ENCODE results near the gene TEAD4.

TEAD4 gene

DNA sequence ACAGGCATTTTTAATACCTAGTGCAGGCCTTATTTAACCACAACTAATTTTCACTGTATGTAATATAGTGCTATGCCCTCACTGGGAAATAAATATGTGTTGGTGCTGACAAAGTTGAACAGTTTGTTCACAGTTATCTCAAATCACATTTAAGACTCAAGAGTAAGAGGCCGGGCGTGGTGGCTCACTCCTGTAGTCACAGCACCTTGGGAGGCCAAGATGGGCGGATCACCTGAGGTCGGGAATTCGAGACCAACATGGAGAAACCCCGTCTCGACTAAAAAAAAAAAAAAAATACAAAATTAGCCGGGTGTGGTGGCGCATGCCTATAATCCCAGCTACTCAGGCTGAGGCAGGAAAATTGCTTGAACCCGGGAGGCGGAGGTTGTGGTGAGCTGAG, 22.9 kb upstream of the TEAD4 start:
- no peaks in the 10 kb centered on the region for H3K27me3 ChIP-seq (ENCODE audit: control insufficient read depth, insufficient read depth, low read length, poor library complexity, severe bottlenecking)
- H3K9me3 ChIP-seq (ENCODE audit: control insufficient read depth, low read length): no peaks in the 10 kb centered on the region
- H3K36me3 ChIP-seq (ENCODE audit: control insufficient read depth, insufficient read depth, low read length): peaks cover 28% of the 10 kb centered on the region
- H3K4me3 ChIP-seq (ENCODE audit: insufficient read depth, low read depth, low read length): no peak overlapping the region
- H3K4me1 ChIP-seq (ENCODE audit: control insufficient read depth, insufficient read depth, low read length): no peaks in the 10 kb centered on the region
- 93 to 95% methylated on average over 11 of the region's 11 CpGs for WGBS, 2 experiments
- H3K27ac ChIP-seq (ENCODE audit: insufficient read depth, low read depth, low read length, poor library complexity, severe bottlenecking): no peak overlapping the region

GRCh38 chr12:2937500-2937899, 21.7 kb upstream of the TEAD4 start:
- no peak overlapping the region for H3K4me3 ChIP-seq (ENCODE audit: insufficient read depth, low read depth, low read length)
- H3K27ac ChIP-seq (ENCODE audit: insufficient read depth, low read depth, low read length, poor library complexity, severe bottlenecking): no peak overlapping the region
- 89 to 90% methylated on average over 2 to 3 of the region's 3 CpGs for WGBS, 2 experiments
- H3K9me3 ChIP-seq (ENCODE audit: control insufficient read depth, low read length): no peaks in the 10 kb centered on the region
- H3K4me1 ChIP-seq (ENCODE audit: control insufficient read depth, insufficient read depth, low read length): no peaks in the 10 kb centered on the region
- H3K27me3 ChIP-seq (ENCODE audit: control insufficient read depth, insufficient read depth, low read length, poor library complexity, severe bottlenecking): no peaks in the 10 kb centered on the region
- H3K36me3 ChIP-seq (ENCODE audit: control insufficient read depth, insufficient read depth, low read length): peaks cover 24% of the 10 kb centered on the region

GRCh38 chr12:2939191-2939590, 20.0 kb upstream of the TEAD4 start:
- H3K36me3 ChIP-seq (ENCODE audit: control insufficient read depth, insufficient read depth, low read length): peaks cover 17% of the 10 kb centered on the region
- WGBS, 2 experiments: 94 to 98% methylated on average over 5 of the region's 5 CpGs
- no peaks in the 10 kb centered on the region for H3K27me3 ChIP-seq (ENCODE audit: control insufficient read depth, insufficient read depth, low read length, poor library complexity, severe bottlenecking)
- H3K4me1 ChIP-seq (ENCODE audit: control insufficient read depth, insufficient read depth, low read length): no peaks in the 10 kb centered on the region
- no peak overlapping the region for H3K27ac ChIP-seq (ENCODE audit: insufficient read depth, low read depth, low read length, poor library complexity, severe bottlenecking)
- no peak overlapping the region for H3K4me3 ChIP-seq (ENCODE audit: insufficient read depth, low read depth, low read length)
- H3K9me3 ChIP-seq (ENCODE audit: control insufficient read depth, low read length): no peaks in the 10 kb centered on the region

DNA sequence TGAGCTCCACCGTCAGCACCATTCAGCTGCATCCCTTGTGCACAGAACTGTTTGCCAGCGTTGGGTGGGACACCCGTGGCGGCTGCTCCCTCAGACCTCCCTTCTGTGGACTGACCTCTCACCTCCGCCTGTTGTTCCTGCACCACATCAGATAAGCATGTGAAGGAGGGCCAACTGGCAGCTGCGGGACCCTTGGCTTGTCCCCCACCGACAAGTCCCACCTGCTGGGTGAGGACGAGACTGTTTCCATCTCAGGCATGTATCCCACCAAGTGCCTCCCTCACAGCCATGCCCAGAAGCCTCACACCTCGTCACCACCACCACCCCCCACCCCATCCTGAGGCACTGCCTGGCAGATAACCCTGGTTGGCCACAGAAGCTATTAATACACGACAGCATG, 18.6 kb upstream of the TEAD4 start:
- Histone ChIP-seq H3K4me1 (ENCODE audit: control insufficient read depth, insufficient read depth, low read length) (no peaks in the 10 kb centered on the region), H3K27me3 (ENCODE audit: control insufficient read depth, insufficient read depth, low read length, poor library complexity, severe bottlenecking) (no peaks in the 10 kb centered on the region), H3K36me3 (ENCODE audit: control insufficient read depth, insufficient read depth, low read length) (peaks cover 9% of the 10 kb centered on the region), H3K9me3 (ENCODE audit: control insufficient read depth, low read length) (no peaks in the 10 kb centered on the region), H3K4me3 (ENCODE audit: insufficient read depth, low read depth, low read length) (no peak overlapping the region), H3K27ac (ENCODE audit: insufficient read depth, low read depth, low read length, poor library complexity, severe bottlenecking) (no peak overlapping the region)
- 90 to 92% methylated on average over 9 to 10 of the region's 10 CpGs for WGBS, 2 experiments

DNA sequence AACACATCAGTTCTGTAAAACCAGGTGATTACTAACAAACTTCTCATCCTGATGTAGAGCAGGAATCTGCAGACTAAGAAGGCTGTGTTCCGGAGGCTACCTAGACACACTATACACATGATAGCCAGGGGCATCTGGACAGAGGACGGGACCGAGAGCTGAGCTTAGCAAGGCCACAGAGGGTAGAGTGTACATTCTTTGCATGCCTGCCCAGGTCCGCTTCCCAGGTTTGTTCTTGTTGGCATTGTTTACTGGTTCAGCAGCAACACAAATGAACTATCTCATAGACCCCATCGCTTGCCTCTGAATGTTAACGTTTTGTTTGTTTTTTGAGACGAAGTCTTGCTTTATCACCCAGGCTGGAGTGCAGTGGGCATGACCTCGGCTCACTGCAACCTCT, 17.7 kb upstream of the TEAD4 start:
- Histone ChIP-seq H3K4me1 (ENCODE audit: control insufficient read depth, insufficient read depth, low read length) (no peaks in the 10 kb centered on the region), H3K4me3 (ENCODE audit: insufficient read depth, low read depth, low read length) (no peak overlapping the region), H3K9me3 (ENCODE audit: control insufficient read depth, low read length) (no peaks in the 10 kb centered on the region), H3K27me3 (ENCODE audit: control insufficient read depth, insufficient read depth, low read length, poor library complexity, severe bottlenecking) (no peaks in the 10 kb centered on the region), H3K27ac (ENCODE audit: insufficient read depth, low read depth, low read length, poor library complexity, severe bottlenecking) (no peak overlapping the region), H3K36me3 (ENCODE audit: control insufficient read depth, insufficient read depth, low read length) (peaks cover 9% of the 10 kb centered on the region)
- 93 to 94% methylated on average over 8 of the region's 8 CpGs for WGBS, 2 experiments

DNA sequence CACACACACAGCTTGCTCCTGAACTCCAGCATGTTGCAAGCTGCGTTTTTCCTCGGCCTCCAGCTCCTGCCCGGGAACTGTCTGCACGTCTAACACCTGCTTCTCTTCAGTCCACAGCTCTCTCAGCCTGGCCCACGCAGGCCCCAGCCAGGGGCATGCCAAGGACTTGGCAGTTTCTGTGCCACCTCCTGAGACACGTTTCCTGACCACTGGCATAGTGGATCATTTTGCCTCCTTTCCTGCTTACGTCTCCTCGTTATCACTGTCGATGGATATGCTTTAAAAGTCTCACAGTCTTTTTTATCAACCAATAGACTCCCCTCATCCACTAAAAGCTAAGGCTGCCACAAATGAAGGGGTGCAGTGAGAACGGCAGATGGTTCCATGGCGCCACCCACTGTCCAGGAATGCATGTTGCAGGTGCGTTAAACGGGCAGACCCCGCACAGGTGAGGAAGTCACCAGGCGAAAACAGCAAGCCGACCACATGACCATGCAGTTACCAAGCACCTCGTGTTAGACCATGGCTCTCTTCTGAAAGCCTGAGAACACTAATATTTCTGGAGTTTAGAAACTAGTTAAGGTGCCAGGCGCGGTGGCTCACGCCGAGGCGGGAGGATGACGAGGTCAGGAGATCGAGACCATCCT, 14.7 kb upstream of the TEAD4 start:
- WGBS, 2 experiments: 61 to 62% methylated on average over 24 of the region's 24 CpGs

DNA sequence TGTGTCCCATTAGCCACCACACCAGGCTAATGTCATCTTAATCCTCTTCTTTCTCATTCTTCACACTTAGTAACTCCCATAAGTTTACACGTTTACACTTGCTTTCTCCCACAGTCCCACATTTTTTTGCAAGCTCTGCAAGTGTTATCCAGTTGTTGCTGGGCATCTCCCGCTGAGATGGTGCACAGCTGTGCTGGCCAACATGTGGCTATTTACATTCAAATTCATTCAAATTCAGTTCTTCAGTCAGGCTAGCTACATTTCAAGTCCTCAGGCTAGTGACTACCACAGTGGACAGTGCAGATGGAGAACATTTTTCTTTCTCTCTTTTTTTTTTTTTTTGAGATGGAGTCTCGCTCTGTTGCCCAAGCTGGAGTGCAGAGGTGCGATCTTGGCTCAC, 9.8 kb upstream of the TEAD4 start:
- no peak overlapping the region for H3K27ac ChIP-seq (ENCODE audit: insufficient read depth, low read depth, low read length, poor library complexity, severe bottlenecking)
- no peaks in the 10 kb centered on the region for H3K4me1 ChIP-seq (ENCODE audit: control insufficient read depth, insufficient read depth, low read length)
- H3K36me3 ChIP-seq (ENCODE audit: control insufficient read depth, insufficient read depth, low read length): no peaks in the 10 kb centered on the region
- H3K4me3 ChIP-seq (ENCODE audit: insufficient read depth, low read depth, low read length): no peak overlapping the region
- no peaks in the 10 kb centered on the region for H3K27me3 ChIP-seq (ENCODE audit: control insufficient read depth, insufficient read depth, low read length, poor library complexity, severe bottlenecking)
- H3K9me3 ChIP-seq (ENCODE audit: control insufficient read depth, low read length): no peaks in the 10 kb centered on the region
- 81 to 84% methylated on average over 4 of the region's 4 CpGs for WGBS, 2 experiments

More for the DNA sequence above, 14.7 kb upstream of the TEAD4 start:
- no peaks in the 10 kb centered on the region for H3K4me1 ChIP-seq (ENCODE audit: control insufficient read depth, insufficient read depth, low read length)
- no peak overlapping the region for H3K27ac ChIP-seq (ENCODE audit: insufficient read depth, low read depth, low read length, poor library complexity, severe bottlenecking)
- no peaks in the 10 kb centered on the region for H3K9me3 ChIP-seq (ENCODE audit: control insufficient read depth, low read length)
- H3K27me3 ChIP-seq (ENCODE audit: control insufficient read depth, insufficient read depth, low read length, poor library complexity, severe bottlenecking): no peaks in the 10 kb centered on the region
- H3K4me3 ChIP-seq (ENCODE audit: insufficient read depth, low read depth, low read length): no peak overlapping the region
- no peaks in the 10 kb centered on the region for H3K36me3 ChIP-seq (ENCODE audit: control insufficient read depth, insufficient read depth, low read length)

DNA sequence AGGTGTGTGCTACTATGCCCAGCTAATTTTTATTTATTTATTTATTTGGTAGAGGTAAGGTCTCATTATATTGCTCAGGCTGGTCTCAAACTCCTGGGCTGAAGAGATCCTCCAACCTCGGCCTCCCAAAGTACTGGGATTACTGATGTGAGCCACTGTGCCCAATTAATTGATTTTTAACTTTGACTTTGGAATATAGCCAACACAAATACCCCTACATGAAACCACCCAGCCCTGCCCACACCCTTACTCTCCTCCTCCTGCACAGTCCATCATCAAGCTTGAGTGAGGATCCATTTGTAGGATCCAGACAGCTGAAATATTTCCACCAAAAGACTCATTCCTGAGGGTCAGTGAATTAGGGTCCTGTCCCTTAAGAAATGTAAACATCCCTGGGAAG, 3.3 kb upstream of the TEAD4 start:
- H3K4me3 ChIP-seq (ENCODE audit: insufficient read depth, low read depth, low read length): no peak overlapping the region
- WGBS, 2 experiments: 96 to 97% methylated on average over 1 of the region's 1 CpG
- no peak overlapping the region for H3K27ac ChIP-seq (ENCODE audit: insufficient read depth, low read depth, low read length, poor library complexity, severe bottlenecking)
- H3K27me3 ChIP-seq (ENCODE audit: control insufficient read depth, insufficient read depth, low read length, poor library complexity, severe bottlenecking): peaks cover 32% of the 10 kb centered on the region
- peaks cover 16% of the 10 kb centered on the region for H3K4me1 ChIP-seq (ENCODE audit: control insufficient read depth, insufficient read depth, low read length)
- H3K36me3 ChIP-seq (ENCODE audit: control insufficient read depth, insufficient read depth, low read length): no peaks in the 10 kb centered on the region
- no peaks in the 10 kb centered on the region for H3K9me3 ChIP-seq (ENCODE audit: control insufficient read depth, low read length)

- Histone ChIP-seq H3K4me3 (ENCODE audit: insufficient read depth, low read depth, low read length) (peak overlapping the region; percentile 46), H3K27me3 (ENCODE audit: control insufficient read depth, insufficient read depth, low read length, poor library complexity, severe bottlenecking) (peaks cover 41% of the 10 kb centered on the region), H3K27ac (ENCODE audit: insufficient read depth, low read depth, low read length, poor library complexity, severe bottlenecking) (no peak overlapping the region), H3K4me1 (ENCODE audit: control insufficient read depth, insufficient read depth, low read length) (peaks cover 22% of the 10 kb centered on the region), H3K36me3 (ENCODE audit: control insufficient read depth, insufficient read depth, low read length) (no peaks in the 10 kb centered on the region), H3K9me3 (ENCODE audit: control insufficient read depth, low read length) (no peaks in the 10 kb centered on the region)
- 84 to 89% methylated on average over 11 of the region's 11 CpGs for WGBS, 2 experiments
Measured at GRCh38 chr12:2957816-2958431, 1.3 kb upstream of the TEAD4 start.

DNA sequence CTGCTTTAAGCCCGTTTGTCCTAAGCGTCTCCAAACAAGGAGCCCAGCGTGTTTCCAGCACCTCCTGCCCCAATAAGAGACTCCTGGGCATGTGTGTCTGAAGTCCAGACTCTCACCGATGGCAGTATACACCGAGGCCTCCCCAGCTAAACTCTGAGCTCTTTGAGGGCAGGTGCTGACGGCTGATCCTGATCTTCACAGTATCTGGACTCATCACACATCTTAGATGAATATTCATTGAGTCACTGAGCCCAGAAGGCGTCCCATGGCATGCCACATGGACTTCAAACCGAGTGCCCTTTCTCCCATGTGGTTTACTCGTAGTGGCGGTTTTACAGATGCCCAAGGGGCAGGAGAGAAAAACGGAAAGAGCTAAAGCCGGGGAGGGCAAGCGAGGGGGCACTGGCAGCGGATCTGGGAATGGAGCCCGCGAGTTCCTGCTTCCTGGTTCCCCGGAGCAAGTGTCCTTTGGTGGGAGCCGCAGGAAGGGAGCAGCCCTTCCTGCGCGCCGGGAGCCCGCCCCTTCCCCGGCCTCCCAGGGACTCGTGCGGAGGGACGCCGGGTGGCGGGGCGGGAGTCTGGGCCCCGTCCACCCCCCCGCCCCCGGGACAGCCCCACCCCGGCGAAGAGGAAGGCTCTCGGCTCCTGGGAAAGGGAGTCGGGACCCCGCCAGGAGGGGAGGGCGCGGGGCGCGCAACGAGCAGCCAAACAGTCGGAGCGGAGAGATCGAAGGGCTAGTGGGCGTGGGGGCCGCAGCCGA, 585 bp upstream of the TEAD4 start:
- H3K4me3 ChIP-seq (ENCODE audit: insufficient read depth, low read depth, low read length): peak overlapping the region; percentile 46
- WGBS, 2 experiments: 2% methylated on average over 48 of the region's 48 CpGs

More for the DNA sequence above, 585 bp upstream of the TEAD4 start:
- Histone ChIP-seq H3K27me3 (ENCODE audit: control insufficient read depth, insufficient read depth, low read length, poor library complexity, severe bottlenecking) (peaks cover 41% of the 10 kb centered on the region), H3K9me3 (ENCODE audit: control insufficient read depth, low read length) (no peaks in the 10 kb centered on the region), H3K36me3 (ENCODE audit: control insufficient read depth, insufficient read depth, low read length) (no peaks in the 10 kb centered on the region), H3K27ac (ENCODE audit: insufficient read depth, low read depth, low read length, poor library complexity, severe bottlenecking) (no peak overlapping the region), H3K4me1 (ENCODE audit: control insufficient read depth, insufficient read depth, low read length) (peaks cover 29% of the 10 kb centered on the region)
